GM12892 (cell line): ENCODE data around the gene RASSF3.

ENCODE experiments used
- POLR2A ChIP-seq: IDR thresholded peaks from 2 replicates; pipeline ENCODE4 v1.6.1; 2011; ENCODE audit warnings: low read depth, low read length, control low read depth
- POLR2AphosphoS5 ChIP-seq: IDR thresholded peaks from 2 replicates; pipeline ENCODE4 v1.6.1; 2011; ENCODE audit warnings: low read depth, low read length, control low read depth
- TAF1 ChIP-seq: IDR thresholded peaks from 2 replicates; pipeline ENCODE4 v1.6.1; 2011; ENCODE audit warnings: low read depth, mild to moderate bottlenecking, control low read depth, low read length, borderline replicate concordance

GRCh38 chr12:64672925-64673409 lies 62.7 kb downstream of the RASSF3 start:
- TF ChIP-seq POLR2A (no peak), TAF1 (no peak), POLR2AphosphoS5 (no peak)
